ENCODE data around the gene LPP.
"Not testable (repeated sequence)": the region's sequence is repeated elsewhere in the genome, so short reads cannot be mapped to it uniquely, and the experiment has no call there.

Gene LPP

GRCh38 chr3:188154014-188154808 lies at the start of gene LPP:
Gene LPP (plus strand): TSS chr3:188154157. CDS start chr3:188406121, 251,964 bp downstream.
- DNase-seq (ENCODE audit: low spot score): peak; percentile 34

- no peak for DNase-seq (ENCODE audit: low spot score)
Measured at GRCh38 chr3:188106006-188106405, 48.0 kb upstream of the LPP start.

DNA sequence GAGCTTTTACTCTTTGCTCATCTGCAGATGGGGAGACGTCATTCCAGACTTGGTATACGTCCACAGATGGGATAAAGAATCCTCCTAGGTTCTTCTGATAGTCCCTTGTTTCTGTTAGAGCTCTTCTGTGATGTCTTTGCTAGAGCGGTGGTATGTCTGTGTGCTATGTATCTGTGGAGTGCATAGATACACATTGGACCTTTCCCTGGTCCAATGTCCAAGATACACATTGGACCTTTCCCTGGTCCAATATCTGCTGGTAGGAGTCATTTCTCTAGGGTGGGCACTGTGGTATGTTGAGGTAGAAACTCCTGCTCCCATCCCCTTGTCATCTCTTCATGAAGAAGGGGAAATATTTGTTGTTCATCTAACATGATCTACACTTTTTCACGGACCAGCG lies 47.5 kb upstream of the LPP start:
- no peak for DNase-seq (ENCODE audit: low spot score)

- DNase-seq (ENCODE audit: low spot score): no peak
Measured at GRCh38 chr3:188106887-188107830, 46.8 kb upstream of the LPP start.

DNA sequence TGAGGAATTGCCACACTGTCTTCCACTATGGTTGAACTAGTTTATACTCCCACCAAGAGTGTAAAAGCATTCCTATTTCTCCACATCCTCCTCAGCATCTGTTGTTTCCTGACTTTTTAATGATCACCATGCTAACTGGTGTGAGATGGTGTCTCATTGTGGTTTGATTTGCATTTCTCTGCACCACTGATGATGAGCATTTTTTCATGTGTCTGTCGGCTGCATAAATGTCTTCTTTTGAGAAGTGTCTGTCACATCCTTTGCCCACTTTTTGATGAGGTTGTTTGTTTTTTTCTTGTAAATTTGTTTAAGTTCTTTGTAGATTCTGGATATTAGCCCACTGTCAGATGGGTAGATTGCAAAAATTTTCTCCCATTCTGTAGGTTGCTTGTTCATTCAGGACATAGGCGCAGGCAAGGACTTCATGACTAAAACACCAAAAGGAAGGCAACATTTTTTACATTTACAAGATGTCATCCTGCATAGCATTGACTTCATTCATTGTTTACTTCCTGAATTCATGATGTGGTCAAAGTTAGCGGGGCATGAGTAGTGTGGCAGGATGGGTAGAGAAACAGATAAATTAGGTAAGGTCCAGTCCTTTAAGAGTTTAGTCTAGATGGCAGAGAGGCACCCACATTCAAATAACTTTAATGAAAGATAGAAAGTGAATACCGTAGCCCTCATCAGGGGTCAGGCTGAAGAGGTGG lies 45.1 kb upstream of the LPP start:
- DNase-seq (ENCODE audit: low spot score): no peak

DNA sequence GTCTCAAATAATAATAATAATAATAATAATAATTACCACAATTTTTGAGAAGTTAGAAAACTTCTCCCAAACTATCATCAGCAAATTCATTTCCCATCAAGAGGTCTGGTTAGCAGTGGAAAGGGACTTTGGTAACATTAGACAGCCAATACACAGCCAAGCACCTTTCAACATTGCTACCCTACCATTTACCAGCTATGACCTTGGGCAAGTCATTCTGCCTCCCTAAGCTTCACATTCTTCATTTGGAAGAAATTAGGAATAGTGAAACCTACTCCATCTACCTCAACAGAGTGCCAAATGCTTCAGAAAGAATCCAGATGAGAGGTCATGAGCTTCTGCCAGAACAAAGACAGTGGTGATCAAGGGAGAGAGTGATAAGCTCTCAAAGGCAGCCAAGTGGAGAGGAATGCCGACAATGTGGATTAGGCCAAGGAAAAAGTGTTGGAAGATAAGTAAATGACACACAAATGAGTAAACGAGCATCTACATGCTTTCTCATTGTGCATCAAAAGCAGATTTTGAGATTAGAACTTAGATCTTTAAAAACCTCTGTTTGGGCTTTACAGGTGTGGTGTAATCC lies 42.9 kb upstream of the LPP start:
- no peak for DNase-seq (ENCODE audit: low spot score)

GRCh38 chr3:188113756-188114155 lies 40.2 kb upstream of the LPP start:
- no peak for DNase-seq (ENCODE audit: low spot score)

GRCh38 chr3:188119846-188120245 lies 34.1 kb upstream of the LPP start:
- DNase-seq (ENCODE audit: low spot score): no peak

DNA sequence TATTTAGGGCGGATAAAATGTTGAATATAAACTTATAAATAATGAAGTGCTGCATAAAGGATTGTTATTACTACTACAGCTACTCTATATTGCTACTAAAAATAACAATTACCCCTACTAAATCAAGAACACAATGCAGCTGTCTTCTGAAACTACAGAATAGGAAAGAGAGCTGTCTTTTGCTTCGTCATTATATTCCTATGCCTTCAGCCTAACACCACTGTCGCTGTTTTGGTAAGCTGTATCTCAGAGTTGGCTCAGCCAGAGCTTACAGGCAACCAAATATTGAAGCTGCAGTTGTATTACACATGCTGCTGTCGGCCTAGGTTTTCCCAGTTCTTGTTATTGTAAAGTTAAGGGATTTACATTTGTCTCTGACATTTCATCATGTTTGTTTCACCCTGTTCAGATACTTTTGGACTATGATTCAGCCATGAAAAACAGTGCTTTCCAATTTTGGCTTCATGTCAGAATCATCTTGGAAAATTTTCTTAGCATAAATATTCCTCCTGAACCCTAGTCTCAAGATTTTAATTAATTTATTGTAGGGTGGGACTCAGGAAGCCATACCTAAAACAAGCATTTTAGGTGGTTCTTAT lies 31.3 kb upstream of the LPP start:
- no peak for DNase-seq (ENCODE audit: low spot score)

GRCh38 chr3:188123170-188123905 lies 30.6 kb upstream of the LPP start:
- no peak for DNase-seq (ENCODE audit: low spot score)

DNA sequence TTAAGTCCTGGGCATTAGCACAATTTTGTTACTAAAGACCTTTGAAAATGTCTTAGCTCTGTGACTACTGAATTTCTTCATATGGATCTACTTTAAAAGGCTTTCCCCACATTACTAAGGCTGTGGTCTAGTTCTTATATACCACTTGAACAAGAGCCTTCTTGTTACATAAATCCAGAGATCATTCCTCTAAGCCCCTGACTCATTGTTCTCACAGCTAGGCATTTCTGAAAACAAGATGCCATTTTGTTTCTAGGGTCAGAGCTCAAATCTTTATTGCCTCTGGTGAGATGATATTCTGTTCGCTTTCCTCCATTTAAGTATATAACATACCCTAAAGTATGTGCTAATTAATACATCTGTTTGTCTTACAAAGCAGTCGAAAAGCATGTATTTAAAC lies 29.8 kb upstream of the LPP start:
- DNase-seq (ENCODE audit: low spot score): no peak

- no peak for DNase-seq (ENCODE audit: low spot score)
Measured at GRCh38 chr3:188125076-188125475, 28.9 kb upstream of the LPP start.

DNA sequence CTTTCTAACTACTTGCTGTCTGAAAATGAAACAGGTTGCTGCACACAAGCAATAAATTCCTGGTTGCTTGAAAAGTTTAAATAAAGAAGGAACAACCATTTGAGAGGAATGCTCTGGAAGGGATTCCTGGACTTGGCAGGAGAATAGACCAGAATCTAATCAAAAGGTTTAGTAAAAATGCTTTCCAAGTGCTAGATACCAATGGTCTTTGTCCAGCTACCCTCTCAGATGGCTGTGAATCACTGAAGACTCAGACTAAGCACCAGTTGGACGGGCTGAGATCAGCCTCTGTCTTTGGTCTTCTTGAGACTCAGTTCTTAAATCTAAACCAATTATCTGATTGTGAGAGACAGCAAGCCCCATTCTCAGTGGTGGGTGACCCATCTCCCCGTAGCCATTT lies 27.7 kb upstream of the LPP start:
- no peak for DNase-seq (ENCODE audit: low spot score)

DNA sequence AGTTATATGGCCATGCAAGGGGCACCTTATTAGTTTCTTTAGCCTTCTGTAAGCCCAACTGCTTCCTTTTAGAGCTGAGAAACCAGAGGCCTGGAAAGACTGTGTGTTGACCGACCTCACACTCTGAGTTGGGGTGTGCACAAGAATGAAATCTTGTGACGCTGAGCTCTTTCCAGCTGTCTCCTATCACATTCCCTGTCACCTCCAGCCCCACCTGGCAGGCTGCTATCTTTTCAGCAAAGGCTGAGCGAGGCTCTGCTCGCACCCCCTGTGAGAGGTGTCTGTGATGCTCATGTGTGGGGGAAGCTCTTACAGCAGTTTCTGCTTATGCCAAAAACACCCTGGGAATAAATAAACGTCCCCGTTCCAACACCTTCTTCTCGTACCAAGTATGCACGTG lies 27.0 kb upstream of the LPP start:
- DNase-seq (ENCODE audit: low spot score): no peak

GRCh38 chr3:188128905-188129304 lies 25.1 kb upstream of the LPP start:
- DNase-seq (ENCODE audit: low spot score): no peak

DNA sequence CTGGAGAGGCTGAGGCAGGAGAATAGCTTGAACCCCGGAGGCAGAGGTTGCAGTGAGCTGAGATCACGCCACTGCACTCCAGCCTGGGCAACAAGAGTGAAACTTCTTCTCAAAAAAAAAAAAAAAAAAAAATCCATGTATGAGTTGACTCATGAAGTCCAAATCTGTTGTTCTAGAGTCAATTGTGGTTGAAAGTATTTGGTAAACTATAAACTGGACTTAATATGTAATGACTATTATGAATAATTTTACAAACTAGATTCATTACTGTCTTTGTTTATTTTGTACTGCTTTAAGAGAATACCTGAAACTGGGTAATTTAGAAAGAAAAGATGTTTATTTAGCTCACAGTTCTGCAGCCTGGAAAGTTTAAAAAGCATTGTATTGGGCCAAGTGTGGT lies 22.9 kb upstream of the LPP start:
- DNase-seq (ENCODE audit: low spot score): not testable (repeated sequence)

GRCh38 chr3:188133219-188133618 lies 20.7 kb upstream of the LPP start:
- peak; percentile 19 for DNase-seq (ENCODE audit: low spot score)

DNA sequence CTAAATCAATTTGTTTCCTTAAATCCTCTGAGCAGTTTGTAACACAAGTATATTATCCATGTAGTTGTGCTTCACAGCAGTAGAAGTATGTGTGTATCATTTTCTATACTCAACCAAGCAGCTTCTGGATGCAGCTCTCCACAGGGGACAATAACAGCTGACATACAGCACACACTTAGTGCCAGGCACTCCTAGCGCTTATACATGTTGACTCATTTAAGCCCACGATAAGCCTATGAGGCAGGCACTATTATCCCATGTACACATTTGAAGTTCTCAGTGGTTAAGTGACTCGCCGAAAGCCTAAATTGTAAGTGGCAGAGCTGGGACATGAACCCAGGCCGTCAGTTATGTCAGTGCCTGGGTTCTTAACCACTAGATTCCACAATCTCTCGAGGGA lies 20.3 kb upstream of the LPP start:
- no peak for DNase-seq (ENCODE audit: low spot score)

GRCh38 chr3:188134079-188134478 lies 19.9 kb upstream of the LPP start:
- no peak for DNase-seq (ENCODE audit: low spot score)

GRCh38 chr3:188134856-188135255 lies 19.1 kb upstream of the LPP start:
- no peak for DNase-seq (ENCODE audit: low spot score)

DNA sequence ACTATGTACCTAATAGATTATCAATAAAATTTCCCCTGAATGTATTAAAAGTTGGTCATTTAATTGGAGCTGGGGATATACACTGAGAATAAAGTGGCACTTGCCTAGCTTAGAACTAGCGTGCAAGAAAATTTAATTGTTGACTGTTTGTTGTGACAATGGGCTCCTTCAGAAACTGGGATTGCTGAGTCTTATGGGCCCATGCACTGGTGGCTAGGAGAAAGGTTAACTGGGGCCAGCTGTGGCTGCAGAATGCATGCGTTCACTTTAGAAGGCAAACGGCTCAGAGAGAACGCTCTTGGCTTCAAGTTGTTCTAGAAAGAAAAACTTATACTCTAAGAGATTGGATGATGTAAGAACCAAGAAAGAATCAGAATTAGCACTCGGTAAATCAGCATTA lies 18.7 kb upstream of the LPP start:
- no peak for DNase-seq (ENCODE audit: low spot score)

Measured in kidney capillary endothelial cell (primary cell).